NT2/D1 (cell line): ENCODE data around the gene HLF.
A peak's percentile ranks its signal among the peaks of the same experiment; 100 is the strongest.

Experiments
- DNase-seq: peaks from one replicate; pipeline ENCODE4 v3.0.0-alpha.2; 2011; ENCODE audit warnings: low read depth, low spot score
- H3K27me3 ChIP-seq: 2 replicates; pipeline ENCODE4 v1.6.0; 2011; ENCODE audit warnings: mild to moderate bottlenecking; ENCODE audit not compliant: insufficient read length, insufficient read depth
- H3K36me3 ChIP-seq: 2 replicates; pipeline ENCODE4 v1.6.1; 2011; ENCODE audit warnings: mild to moderate bottlenecking, low read length, mixed read lengths; ENCODE audit not compliant: insufficient read depth, insufficient read length
- H3K4me1 ChIP-seq: 2 replicates; pipeline ENCODE4 v1.5.1; 2011; ENCODE audit not compliant: insufficient read depth, insufficient read length
- H3K4me3 ChIP-seq: 2 replicates; pipeline ENCODE4 v1.5.1; 2011; ENCODE audit warnings: low read depth; ENCODE audit not compliant: insufficient read length
- H3K9ac ChIP-seq: 2 replicates; pipeline ENCODE4 v1.6.0; 2011; ENCODE audit warnings: low read depth; ENCODE audit not compliant: insufficient read length
- H3K9me3 ChIP-seq: 2 replicates; pipeline ENCODE4 v1.5.1; 2011; ENCODE audit warnings: mild to moderate bottlenecking, low read length; ENCODE audit not compliant: insufficient read depth
- SUZ12 ChIP-seq: IDR thresholded peaks from 2 replicates; pipeline ENCODE4 v1.6.1; 2011; ENCODE audit not compliant: insufficient read length, insufficient read depth; ENCODE audit errors: extremely low read depth
- YY1 ChIP-seq: IDR thresholded peaks from 2 replicates; pipeline ENCODE4 v1.6.1; 2011; ENCODE audit not compliant: insufficient read length, insufficient read depth
- ZNF274 ChIP-seq: IDR thresholded peaks from 2 replicates; pipeline ENCODE4 v1.6.1; 2011; ENCODE audit warnings: mild to moderate bottlenecking, low read depth, low read length

The HLF gene

GRCh38 chr17:55225237-55225636 lies 39.5 kb upstream of the HLF start:
- DNase-seq, result no peak
- H3K9ac ChIP-seq, result no peak overlapping the region
- no peaks in the 10 kb centered on the region for H3K36me3 ChIP-seq
- no peaks in the 10 kb centered on the region for H3K27me3 ChIP-seq
- H3K4me3 ChIP-seq, result no peak overlapping the region
- H3K4me1 ChIP-seq, result no peaks in the 10 kb centered on the region
- TF ChIP-seq YY1 (no peak), ZNF274 (no peak), SUZ12 (no peak)
- no peaks in the 10 kb centered on the region for H3K9me3 ChIP-seq

GRCh38 chr17:55228683-55229192 lies 36.0 kb upstream of the HLF start:
- no peaks in the 10 kb centered on the region for H3K4me1 ChIP-seq
- H3K4me3 ChIP-seq, result no peak overlapping the region
- H3K9ac ChIP-seq, result no peak overlapping the region
- no peaks in the 10 kb centered on the region for H3K9me3 ChIP-seq
- H3K36me3 ChIP-seq, result no peaks in the 10 kb centered on the region
- no peak for DNase-seq
- no peaks in the 10 kb centered on the region for H3K27me3 ChIP-seq
- TF ChIP-seq YY1, result no peak
- no peak for TF ChIP-seq SUZ12
- no peak for TF ChIP-seq ZNF274

DNA sequence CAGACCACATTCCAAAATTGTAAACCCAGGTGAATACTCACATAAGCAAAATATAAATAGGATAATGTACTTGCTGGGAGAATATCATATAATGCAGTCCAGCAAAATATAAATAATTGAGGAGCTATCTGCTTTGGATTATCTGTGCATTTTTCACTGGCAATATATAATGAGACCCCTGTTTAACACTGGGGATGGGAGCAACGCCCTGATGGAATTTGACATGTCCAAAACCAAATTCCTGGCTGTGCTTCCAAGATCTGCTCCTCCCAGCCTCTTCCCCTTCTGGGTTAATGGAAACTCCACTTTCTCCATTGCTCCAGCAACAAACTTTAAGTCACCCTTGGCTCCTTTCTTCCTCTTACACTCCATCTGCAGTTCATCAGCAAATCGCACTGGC lies 35.5 kb upstream of the HLF start:
- TF ChIP-seq ZNF274, result no peak
- TF ChIP-seq SUZ12, result no peak
- no peak for TF ChIP-seq YY1
- no peak for DNase-seq
- Histone ChIP-seq H3K27me3 (no peaks in the 10 kb centered on the region), H3K9me3 (no peaks in the 10 kb centered on the region), H3K9ac (no peak overlapping the region), H3K4me3 (no peak overlapping the region), H3K4me1 (no peaks in the 10 kb centered on the region), H3K36me3 (no peaks in the 10 kb centered on the region)

- no peaks in the 10 kb centered on the region for H3K36me3 ChIP-seq
- TF ChIP-seq SUZ12 (no peak), YY1 (no peak), ZNF274 (no peak)
- H3K4me3 ChIP-seq, result no peak overlapping the region
- no peaks in the 10 kb centered on the region for H3K27me3 ChIP-seq
- DNase-seq, result no peak
- H3K4me1 ChIP-seq, result no peaks in the 10 kb centered on the region
- H3K9me3 ChIP-seq, result no peaks in the 10 kb centered on the region
- no peak overlapping the region for H3K9ac ChIP-seq
Measured at GRCh38 chr17:55230716-55231115, 34.0 kb upstream of the HLF start.

GRCh38 chr17:55233840-55234239 lies 30.9 kb upstream of the HLF start:
- peaks cover 3% of the 10 kb centered on the region; the same call in 1 of the 2 replicates for H3K9me3 ChIP-seq
- H3K36me3 ChIP-seq, result no peaks in the 10 kb centered on the region
- H3K4me3 ChIP-seq, result no peak overlapping the region
- H3K27me3 ChIP-seq, result peaks cover 4% of the 10 kb centered on the region
- DNase-seq, result no peak
- no peak overlapping the region for H3K9ac ChIP-seq
- TF ChIP-seq ZNF274 (no peak), SUZ12 (no peak), YY1 (no peak)
- no peaks in the 10 kb centered on the region for H3K4me1 ChIP-seq

- Histone ChIP-seq H3K9me3 (peaks cover 3% of the 10 kb centered on the region; the same call in 1 of the 2 replicates), H3K36me3 (no peaks in the 10 kb centered on the region), H3K9ac (no peak overlapping the region), H3K27me3 (peaks cover 4% of the 10 kb centered on the region), H3K4me1 (no peaks in the 10 kb centered on the region), H3K4me3 (no peak overlapping the region)
- TF ChIP-seq SUZ12 (no peak), YY1 (no peak), ZNF274 (no peak)
- DNase-seq, result no peak
Measured at GRCh38 chr17:55236316-55236715, 28.4 kb upstream of the HLF start.

- no peak for DNase-seq
- Histone ChIP-seq H3K27me3 (peaks cover 4% of the 10 kb centered on the region), H3K9me3 (peaks cover 3% of the 10 kb centered on the region; the same call in 1 of the 2 replicates), H3K4me1 (no peaks in the 10 kb centered on the region), H3K4me3 (no peak overlapping the region), H3K9ac (no peak overlapping the region), H3K36me3 (no peaks in the 10 kb centered on the region)
- TF ChIP-seq ZNF274, result no peak
- no peak for TF ChIP-seq YY1
- no peak for TF ChIP-seq SUZ12
Measured at GRCh38 chr17:55237268-55237667, 27.5 kb upstream of the HLF start.

DNA sequence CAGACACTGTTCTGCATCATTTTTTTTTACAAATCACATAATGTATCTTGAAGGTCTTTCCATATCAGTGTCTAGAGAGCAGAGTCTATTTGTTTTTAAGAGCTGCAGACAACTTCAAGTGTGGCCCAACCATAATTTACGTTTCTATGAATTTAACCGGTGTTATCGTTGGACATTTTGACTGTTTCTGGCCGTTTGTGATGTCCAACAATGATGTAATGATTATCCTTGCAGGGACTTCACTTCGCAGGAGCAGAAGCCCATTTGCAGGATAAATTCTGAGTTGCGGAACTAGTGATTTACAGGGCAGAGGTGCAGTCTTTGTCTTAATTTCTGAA lies 26.9 kb upstream of the HLF start:
- no peak for DNase-seq
- peaks cover 4% of the 10 kb centered on the region for H3K27me3 ChIP-seq
- TF ChIP-seq ZNF274 (no peak), YY1 (no peak), SUZ12 (no peak)
- H3K9ac ChIP-seq, result peak overlapping the region; percentile 33
- H3K4me3 ChIP-seq, result peak overlapping the region; percentile 54
- no peaks in the 10 kb centered on the region for H3K36me3 ChIP-seq
- peaks cover 3% of the 10 kb centered on the region; the same call in 1 of the 2 replicates for H3K9me3 ChIP-seq
- H3K4me1 ChIP-seq, result no peaks in the 10 kb centered on the region
